NCI-H345 treated with DMSO at 0.1 percent for 48 hours (cell line): ENCODE data around the gene PLEKHG4B.
"Not testable (repeated sequence)": the region's sequence is repeated elsewhere in the genome, so short reads cannot be mapped to it uniquely, and the experiment has no call there.

Experiments
- DNase-seq: peaks from one replicate; lab custom pipeline; 2025; ENCODE audit not compliant: unreplicated experiment; lab: John Stamatoyannopoulos, UW

Gene PLEKHG4B

GRCh38 chr5:218457-219291 is 126.7 kb downstream of the PLEKHG4B start:
- no peak for DNase-seq

GRCh38 chr5:219460-219863 is 127.5 kb downstream of the PLEKHG4B start:
- no peak for DNase-seq

GRCh38 chr5:219991-220390 is 128.0 kb downstream of the PLEKHG4B start:
- DNase-seq = no peak

GRCh38 chr5:222951-223715 is 131.2 kb downstream of the PLEKHG4B start:
- not testable (repeated sequence) for DNase-seq

- DNase-seq = no peak
These were observed 131.8 kb downstream of the PLEKHG4B start for GRCh38 chr5:223791-224190.

GRCh38 chr5:225334-225733 is 133.4 kb downstream of the PLEKHG4B start:
- no peak for DNase-seq

- DNase-seq = not testable (repeated sequence)
These were observed 135.4 kb downstream of the PLEKHG4B start for GRCh38 chr5:227375-227774.

- DNase-seq = no peak
These were observed 136.9 kb downstream of the PLEKHG4B start for GRCh38 chr5:228886-229285.

- DNase-seq = no peak
These were observed 138.7 kb downstream of the PLEKHG4B start for GRCh38 chr5:230711-231110.

GRCh38 chr5:231661-232060 is 139.7 kb downstream of the PLEKHG4B start:
- DNase-seq = no peak

GRCh38 chr5:233426-233825 is 141.5 kb downstream of the PLEKHG4B start:
- not testable (repeated sequence) for DNase-seq

- DNase-seq = no peak
These were observed 142.5 kb downstream of the PLEKHG4B start for GRCh38 chr5:234450-234849.

- DNase-seq = not testable (repeated sequence)
These were observed 143.6 kb downstream of the PLEKHG4B start for GRCh38 chr5:235527-235926.

- DNase-seq = not testable (repeated sequence)
These were observed 146.0 kb downstream of the PLEKHG4B start for GRCh38 chr5:237931-238330.
